ENCODE results near the gene TC2N.

DNA sequence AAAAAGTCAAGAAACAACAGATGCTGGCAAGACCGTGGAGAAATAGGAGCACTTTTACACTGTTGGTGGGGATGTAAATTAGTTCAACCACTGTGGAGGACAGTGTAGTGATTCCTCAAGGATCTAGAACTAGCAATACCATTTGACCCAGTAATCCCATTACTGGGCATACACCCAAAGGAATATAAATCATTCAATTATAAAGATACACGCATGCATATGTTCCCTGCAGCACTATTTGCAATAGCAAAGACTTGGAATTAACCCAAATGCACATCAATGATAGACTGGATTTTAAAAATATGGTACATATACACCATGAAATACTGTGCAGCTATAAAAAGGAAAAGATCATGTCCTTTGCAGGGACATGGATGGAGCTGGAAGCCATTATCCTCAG is 117.5 kb downstream of the TC2N start:
- no peak for TF ChIP-seq POLR2A (IDR thresholded peaks at IDR 0.05)
- TF ChIP-seq, protein P1, sequence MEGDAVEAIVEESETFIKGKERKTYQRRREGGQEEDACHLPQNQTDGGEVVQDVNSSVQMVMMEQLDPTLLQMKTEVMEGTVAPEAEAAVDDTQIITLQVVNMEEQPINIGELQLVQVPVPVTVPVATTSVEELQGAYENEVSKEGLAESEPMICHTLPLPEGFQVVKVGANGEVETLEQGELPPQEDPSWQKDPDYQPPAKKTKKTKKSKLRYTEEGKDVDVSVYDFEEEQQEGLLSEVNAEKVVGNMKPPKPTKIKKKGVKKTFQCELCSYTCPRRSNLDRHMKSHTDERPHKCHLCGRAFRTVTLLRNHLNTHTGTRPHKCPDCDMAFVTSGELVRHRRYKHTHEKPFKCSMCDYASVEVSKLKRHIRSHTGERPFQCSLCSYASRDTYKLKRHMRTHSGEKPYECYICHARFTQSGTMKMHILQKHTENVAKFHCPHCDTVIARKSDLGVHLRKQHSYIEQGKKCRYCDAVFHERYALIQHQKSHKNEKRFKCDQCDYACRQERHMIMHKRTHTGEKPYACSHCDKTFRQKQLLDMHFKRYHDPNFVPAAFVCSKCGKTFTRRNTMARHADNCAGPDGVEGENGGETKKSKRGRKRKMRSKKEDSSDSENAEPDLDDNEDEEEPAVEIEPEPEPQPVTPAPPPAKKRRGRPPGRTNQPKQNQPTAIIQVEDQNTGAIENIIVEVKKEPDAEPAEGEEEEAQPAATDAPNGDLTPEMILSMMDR (IDR thresholded peaks at IDR 0.05): no peak

Data from adrenal gland (tissue), 5 donors.